Ovary (tissue), 3 donors: Measurements from ENCODE around the gene ATG2B.

ENCODE experiments used
- CTCF ChIP-seq, 3 donors: fragments of 450-650 bp in 2 of 3; fragments of 200-600 bp in 1 of 3; IDR thresholded peaks; one replicate each; pipeline versions ENCODE4 v1.5.1 to v1.8.0; 2016 to 2022; ENCODE audit warnings: antibody characterized with exemption in 3 of 3, mild to moderate bottlenecking in 1 of 3
- EP300 ChIP-seq: sonication (generic); formaldehyde crosslinking; IDR thresholded peaks from one replicate; pipeline ENCODE4 v1.6.1; 2017; ENCODE audit warnings: antibody characterized with exemption
- POLR2A ChIP-seq: fragments of 450-650 bp; IDR thresholded peaks from one replicate; pipeline ENCODE4 v1.6.1; 2017; ENCODE audit warnings: antibody characterized with exemption, mild to moderate bottlenecking, moderate library complexity
- donor health status: DM: no; HTN: no; CAD: no.

GRCh38 chr14:96231056-96231455 lies 132.1 kb downstream of the ATG2B start:
- TF ChIP-seq CTCF (IDR thresholded peaks at IDR 0.05) (no peak), POLR2A (no peak), EP300 (no peak)
